NCI-H2196 (cell line): ENCODE measurements around the gene ACOT4.
"Not testable (repeated sequence)": the region's sequence is repeated elsewhere in the genome, so short reads cannot be mapped to it uniquely, and the experiment has no call there.

Experiments used
- DNase-seq: peaks from one replicate; lab custom pipeline; 2025; ENCODE audit not compliant: unreplicated experiment; lab: John Stamatoyannopoulos, UW

Gene ACOT4

GRCh38 chr14:73630009-73630780 is 38.5 kb downstream of the ACOT4 start:
- no peak for DNase-seq

- peak; percentile 66 for DNase-seq
Observed at GRCh38 chr14:73633116-73634010, 41.7 kb downstream of the ACOT4 start.

DNA sequence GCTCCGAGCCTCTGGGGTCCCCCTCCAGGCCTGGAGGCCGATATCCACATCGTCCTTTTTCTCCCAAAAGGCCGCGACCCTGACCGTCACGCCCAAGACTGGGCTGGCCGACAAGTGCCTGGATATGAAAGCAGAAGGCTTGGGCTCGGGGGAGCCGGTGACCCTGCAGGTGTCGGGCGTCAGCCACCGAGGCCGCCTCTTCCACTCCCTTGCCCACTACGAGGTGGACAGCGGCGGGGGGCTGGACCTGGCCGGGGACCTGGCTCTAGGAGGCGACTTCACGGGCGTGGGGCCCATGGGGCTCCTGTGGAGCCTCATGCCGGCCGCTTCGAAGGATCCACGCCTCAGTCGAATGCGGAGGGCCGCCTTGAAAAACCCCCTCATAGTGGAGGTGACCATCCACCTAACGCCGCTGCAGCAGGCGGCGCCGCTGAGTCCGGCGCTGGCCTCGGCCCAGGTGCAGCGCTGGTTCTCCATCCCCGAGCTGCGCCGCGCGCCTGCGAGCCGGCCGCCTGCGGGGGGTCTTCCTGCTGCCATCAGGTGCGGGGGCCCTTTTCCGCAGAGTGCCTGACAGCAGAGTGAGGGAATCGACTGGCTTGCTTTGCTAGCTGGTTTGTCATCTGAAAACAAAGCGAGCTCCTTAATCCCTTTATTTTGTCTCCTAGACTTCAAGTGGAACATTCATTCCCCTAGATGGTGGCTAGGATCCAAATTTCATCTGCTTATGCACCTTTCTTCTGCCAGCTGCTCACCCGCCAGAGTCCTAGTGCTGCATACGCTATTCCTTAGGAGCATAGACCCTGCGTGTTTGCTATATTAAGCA is 42.5 kb downstream of the ACOT4 start:
- peak; percentile 66 for DNase-seq

GRCh38 chr14:73636355-73636754 is 44.7 kb downstream of the ACOT4 start:
- DNase-seq = not testable (repeated sequence)

DNA sequence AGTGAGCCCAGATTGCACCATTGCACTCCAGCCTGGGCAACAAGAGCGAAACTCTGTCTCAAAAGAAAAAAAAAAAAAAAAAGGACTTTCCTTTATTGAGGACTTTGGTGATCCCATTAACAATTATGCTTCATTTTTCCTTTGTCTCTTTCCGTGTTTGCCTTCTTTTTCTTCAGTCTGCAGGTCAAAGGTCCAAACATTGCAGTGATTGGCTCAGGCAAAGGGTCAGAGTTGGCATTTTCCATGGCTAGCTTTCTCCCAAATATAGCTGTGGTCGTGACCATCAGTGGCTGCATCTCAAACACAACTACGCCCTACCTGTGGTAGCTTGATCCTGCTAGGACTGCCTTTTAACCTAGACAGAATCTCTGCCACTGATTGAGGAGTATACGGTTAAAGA is 46.2 kb downstream of the ACOT4 start:
- DNase-seq = no peak

GRCh38 chr14:73640796-73641365 is 49.2 kb downstream of the ACOT4 start:
- DNase-seq = no peak

GRCh38 chr14:73644531-73645247 is 53.0 kb downstream of the ACOT4 start, which contains the start of gene DNAL1:
DNAL1 (plus strand) TSS chr14:73644986; CDS start chr14:73645040, 54 bp downstream.
- peak; percentile 94 for DNase-seq

- DNase-seq = no peak
Observed at GRCh38 chr14:73645248-73645610, 53.6 kb downstream of the ACOT4 start.
